22Rv1 (cell line): ENCODE measurements around the gene SGK1.

Experiments
- ZFX ChIP-seq: fragments of 450-650 bp; IDR thresholded peaks from 2 replicates; pipeline ENCODE4 v1.6.1; 2017; ENCODE audit warnings: antibody characterized with exemption, borderline replicate concordance
- TF ChIP-seq, protein P1 (sequence below): fragments of 450-650 bp; IDR thresholded peaks from 2 replicates; pipeline ENCODE4 v1.5.1; 2017; ENCODE audit warnings: mild to moderate bottlenecking

DNA sequence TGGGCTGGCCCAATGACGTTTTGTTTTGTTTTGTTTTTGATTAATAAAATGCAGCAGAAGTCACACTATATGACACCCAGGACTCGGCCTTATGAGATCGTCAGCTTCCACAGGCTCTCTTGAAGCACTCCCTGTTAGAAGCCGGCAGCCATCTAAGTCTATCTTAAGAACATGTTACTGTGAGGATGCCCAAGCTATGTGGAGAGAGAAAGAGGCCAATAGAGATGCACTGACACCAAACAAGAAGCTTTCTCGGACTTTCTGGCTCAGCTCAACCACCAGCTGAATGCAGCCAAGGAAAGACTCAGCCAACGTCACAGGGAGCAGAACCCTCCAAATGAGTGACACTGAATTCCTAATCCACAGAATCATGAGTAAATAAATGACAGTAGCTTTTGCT is 14.0 kb downstream of the SGK1 start:
- TF ChIP-seq, protein P1, sequence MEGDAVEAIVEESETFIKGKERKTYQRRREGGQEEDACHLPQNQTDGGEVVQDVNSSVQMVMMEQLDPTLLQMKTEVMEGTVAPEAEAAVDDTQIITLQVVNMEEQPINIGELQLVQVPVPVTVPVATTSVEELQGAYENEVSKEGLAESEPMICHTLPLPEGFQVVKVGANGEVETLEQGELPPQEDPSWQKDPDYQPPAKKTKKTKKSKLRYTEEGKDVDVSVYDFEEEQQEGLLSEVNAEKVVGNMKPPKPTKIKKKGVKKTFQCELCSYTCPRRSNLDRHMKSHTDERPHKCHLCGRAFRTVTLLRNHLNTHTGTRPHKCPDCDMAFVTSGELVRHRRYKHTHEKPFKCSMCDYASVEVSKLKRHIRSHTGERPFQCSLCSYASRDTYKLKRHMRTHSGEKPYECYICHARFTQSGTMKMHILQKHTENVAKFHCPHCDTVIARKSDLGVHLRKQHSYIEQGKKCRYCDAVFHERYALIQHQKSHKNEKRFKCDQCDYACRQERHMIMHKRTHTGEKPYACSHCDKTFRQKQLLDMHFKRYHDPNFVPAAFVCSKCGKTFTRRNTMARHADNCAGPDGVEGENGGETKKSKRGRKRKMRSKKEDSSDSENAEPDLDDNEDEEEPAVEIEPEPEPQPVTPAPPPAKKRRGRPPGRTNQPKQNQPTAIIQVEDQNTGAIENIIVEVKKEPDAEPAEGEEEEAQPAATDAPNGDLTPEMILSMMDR = no peak
- TF ChIP-seq ZFX = no peak
